Activated T-cell treated with anti-CD3 and anti-CD28 coated beads for 4 hours (primary cell): Measurements from ENCODE around the gene SBF2.

Source experiments
- DNase-seq: peaks from one replicate; pipeline ENCODE4 v3.0.0-alpha.2; 2020

SBF2 gene

DNA sequence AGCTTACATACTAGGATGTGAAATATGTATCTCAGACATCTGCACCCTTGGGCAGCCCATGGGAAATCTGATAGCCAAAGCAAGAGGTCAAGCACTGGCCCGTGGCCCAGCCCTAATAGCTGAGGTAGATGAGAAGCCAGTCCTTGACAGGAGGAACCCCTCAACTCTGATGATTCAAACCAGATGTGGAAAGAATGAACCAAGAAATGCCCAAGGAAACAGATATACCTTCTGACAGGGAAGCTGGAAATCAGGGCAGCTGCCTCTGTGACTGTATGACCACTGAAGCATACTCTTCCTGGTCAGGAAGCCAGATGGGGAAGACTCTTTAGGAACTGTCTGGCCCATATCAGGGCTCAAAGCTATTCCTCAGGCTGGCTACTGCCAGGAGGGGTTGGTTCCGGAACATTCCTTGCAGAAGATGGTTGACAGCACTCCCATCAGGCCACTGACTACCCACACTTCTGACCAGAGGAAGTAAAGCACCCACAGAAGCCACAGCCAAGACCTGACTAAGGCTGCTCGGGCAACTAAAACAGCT, 506.0 kb downstream of the SBF2 start:
- no peak for DNase-seq

- no peak for DNase-seq
Measured at GRCh38 chr11:9787260-9787659, 506.8 kb downstream of the SBF2 start.

DNA sequence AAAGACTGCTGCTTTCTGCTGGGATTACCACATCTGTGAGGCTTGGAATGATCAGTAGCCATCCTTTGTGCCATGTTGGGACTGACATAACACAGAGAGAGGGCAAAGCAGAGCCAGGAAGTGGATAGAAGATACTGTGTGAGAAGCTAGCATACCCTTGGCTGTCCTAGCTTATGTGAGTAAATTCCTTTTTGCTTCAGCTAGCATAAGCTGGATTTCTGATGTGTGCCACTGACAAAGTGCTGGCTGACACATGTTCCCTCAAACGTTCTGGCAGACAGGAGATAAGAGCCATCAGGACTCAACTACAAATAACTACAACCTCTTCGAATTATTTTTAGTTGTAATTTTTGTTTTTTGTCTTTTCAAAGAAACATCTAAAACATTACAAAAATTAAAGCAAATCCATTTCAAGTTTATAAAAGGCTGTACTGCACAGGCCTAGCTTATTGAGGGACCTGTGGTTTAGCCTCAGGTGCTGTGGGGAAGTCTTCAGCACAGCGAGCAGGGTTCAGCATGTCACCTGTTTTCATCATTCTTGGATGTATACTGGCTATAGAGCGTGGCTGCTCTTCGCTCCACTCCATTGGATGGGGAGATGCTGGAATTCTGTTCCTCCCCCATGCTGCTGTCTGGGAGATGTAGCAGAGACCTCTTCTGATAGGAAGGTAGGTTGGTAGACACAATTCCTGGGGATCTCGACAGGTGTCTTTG, 509.3 kb downstream of the SBF2 start:
- DNase-seq, result no peak

DNA sequence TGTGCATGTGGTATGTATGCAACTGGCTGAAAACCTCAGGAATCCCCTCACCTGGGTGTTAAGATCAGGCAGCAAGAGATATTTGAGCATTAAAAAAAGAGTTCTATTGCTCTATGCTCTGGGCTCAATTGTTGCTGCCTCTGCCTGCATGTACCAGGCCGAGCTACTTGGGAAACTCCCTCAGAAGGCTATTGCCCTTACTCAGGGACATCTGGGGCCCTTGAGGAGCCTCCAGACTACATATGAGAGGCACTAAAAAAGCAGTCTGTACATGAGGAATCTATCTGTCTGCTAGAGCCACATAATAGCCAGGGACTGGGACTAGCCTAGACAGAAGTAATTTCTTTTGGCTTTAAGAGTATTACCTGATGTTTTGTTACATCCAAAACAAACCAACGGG, 510.0 kb downstream of the SBF2 start:
- no peak for DNase-seq

GRCh38 chr11:9780929-9781328, 513.1 kb downstream of the SBF2 start:
- no peak for DNase-seq

DNA sequence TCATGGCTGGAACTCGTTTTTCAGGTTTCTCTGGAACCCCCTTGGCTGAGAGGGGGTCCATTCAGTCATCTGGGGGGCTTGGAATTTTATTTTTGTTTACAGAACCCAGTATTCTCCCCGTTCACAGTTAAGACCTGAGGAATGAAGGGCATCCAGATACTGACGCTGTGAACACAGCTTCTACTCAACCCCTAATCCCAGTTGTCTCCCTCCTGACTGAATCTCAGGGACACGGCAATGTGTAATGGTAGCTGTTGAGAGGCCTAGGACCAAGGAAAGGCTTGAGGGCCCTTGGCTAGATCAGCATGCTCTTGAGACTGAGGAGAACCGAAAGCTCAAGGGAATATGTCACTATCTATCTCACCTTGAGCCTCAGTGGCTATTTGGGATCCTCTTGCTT, 516.5 kb downstream of the SBF2 start:
- no peak for DNase-seq

- DNase-seq, result no peak
Measured at GRCh38 chr11:9777066-9777465, 517.0 kb downstream of the SBF2 start.

GRCh38 chr11:9776203-9776602, 517.8 kb downstream of the SBF2 start:
- no peak for DNase-seq

- DNase-seq, result no peak
Measured at GRCh38 chr11:9775398-9775779, 518.6 kb downstream of the SBF2 start.

DNA sequence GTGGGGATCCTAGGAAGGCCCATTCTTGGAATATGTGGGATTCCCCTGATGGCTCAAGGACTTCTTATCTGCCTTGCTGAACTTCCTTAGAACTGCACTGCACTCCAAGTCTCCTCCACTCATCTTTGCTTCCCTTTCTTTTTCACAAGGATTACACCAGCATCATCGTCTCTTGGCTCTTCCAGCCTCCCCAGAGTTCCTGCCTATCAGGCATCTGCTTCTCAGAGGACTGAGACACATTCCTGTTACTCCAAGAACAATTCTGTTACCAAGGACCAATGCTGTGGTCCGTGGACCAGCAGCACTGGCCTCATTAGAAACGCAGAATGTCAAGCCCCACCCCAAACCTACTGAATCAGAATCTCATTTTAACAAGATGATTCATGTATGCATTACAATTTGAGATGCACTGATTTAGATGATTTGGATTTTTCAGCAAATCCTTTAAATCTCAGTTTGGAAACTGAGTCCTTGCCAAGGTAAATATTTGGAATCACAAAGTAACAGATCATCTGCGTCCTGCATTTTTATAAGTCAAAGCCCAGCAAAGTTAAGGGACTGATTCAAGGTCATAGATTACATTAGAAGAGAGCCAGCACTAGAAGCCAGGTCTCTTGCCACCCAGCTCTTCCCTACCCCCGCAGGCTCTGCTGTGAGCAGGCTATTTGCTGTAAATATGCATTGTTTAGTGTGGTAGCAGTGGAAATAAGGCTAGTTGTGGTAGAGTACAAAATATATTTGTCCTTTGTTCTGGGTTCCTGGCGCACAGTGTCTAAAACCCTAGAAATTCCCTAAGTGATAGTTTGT, 519.2 kb downstream of the SBF2 start:
- no peak for DNase-seq

DNA sequence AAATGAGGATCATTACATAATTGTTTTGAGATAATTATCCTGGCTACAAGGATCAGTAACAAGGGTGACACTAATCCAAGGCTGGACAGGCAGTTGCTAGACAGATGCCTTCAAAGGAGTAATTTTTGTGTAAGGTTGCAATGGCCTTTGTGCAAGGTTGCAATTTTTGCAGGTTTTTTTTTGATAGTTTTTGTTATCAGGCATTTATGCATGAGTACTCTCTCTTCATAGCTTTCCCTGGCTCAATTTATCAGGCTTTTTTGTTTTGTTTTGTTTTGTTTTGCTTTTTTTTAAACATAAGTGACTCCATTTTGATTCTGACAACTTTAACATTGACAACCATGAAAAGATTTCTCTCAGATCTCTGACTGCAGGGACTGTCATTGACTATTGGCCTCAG, 519.9 kb downstream of the SBF2 start:
- DNase-seq, result no peak

GRCh38 chr11:9773524-9773923, 520.5 kb downstream of the SBF2 start:
- DNase-seq, result no peak

GRCh38 chr11:9772218-9772617, 521.8 kb downstream of the SBF2 start:
- DNase-seq, result no peak

DNA sequence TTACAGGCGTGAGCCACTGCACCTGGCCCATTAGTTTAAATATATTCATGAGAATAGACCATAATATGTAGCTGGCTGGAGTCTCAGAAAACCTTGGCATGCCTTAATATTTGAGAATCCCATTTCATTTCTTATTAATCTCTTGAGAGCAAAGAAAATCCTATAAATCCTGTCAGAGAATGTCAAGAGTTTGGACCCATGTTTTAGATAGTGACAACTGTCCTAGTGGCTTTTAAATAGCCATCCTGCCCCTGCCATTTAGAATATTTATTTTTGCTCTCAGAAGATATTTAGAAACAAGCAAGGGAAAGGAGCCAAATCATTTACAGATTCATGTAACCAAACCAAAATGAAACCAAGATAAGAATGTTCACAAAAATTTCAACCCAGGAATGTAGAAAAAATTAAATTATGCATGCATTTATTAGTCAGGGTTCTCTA, 522.9 kb downstream of the SBF2 start:
- DNase-seq, result no peak

- no peak for DNase-seq
Measured at GRCh38 chr11:9769621-9770020, 524.4 kb downstream of the SBF2 start.

DNA sequence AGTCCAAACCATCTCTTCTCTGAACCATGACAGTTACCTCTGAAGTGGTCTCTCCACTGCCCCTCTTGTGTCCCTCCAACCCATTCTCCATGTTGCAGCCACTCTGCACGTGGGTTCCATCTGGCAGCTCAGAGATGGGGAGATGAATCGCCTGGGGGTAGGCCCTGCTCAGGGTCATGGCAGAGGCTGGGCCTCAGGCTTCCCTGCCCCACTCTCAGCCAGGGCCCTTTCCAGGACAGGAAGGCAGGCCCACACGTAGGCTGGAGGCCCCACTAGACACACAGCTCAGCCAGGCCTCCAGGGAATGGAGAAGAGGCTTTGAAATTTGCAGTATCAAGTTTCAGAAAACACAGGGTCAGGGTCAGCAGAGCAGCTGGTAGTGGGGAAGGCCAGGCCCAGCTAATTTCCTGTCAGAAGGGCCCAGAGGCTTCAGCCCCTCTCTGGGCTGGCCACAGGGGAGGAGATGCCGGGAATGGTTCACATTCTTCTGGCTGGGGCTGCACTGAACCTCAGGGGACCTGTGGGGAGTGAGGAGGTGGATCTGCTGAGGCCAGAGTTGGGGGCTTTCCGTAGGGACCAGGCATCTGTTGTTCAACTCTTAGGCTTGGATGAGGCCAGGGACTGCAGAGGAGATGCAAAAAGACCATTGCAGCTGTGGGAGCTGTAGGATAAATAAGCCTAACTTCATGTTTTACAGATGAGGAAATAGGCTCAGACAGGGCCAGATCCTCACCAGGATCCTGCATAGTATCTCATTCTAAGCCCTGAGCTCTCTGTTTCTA, 528.5 kb downstream of the SBF2 start:
- no peak for DNase-seq

DNA sequence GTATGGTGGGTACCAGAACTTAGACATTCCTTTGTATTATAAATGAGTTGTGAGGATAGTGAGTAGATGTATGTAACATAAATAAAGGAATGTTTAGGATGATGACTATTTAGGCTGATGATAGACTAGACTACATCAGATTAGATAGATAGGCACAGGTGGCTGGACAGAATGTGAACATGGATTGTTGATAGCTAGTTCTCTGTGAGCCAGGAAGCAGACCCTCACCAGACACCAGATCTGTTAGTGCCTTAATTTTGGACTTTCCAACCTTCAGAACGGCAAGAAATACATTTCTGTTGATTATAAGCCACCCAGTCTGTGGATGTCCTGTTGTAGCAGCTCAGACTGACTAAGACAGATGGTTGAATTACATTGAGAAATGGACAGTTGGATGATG, 530.7 kb downstream of the SBF2 start:
- no peak for DNase-seq

DNA sequence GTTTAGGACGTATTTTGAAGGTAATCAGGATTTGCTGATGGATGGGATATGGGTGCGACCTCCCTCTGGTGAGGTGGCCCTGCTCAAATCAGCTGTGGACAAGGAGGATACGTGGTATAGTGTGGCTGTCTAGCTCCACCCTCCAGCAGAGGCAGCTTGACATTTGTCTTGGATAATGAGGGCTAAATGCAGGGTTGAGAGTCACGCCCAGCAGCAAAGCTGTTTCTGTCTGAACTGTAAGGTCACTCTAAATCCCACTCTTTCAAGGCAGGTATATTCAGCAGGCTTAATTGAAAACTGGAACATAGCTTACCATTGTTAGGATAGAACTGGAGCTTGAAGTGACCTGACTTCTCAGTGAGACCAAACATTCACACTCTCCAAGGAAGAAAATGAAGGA, 531.5 kb downstream of the SBF2 start:
- DNase-seq, result no peak

DNA sequence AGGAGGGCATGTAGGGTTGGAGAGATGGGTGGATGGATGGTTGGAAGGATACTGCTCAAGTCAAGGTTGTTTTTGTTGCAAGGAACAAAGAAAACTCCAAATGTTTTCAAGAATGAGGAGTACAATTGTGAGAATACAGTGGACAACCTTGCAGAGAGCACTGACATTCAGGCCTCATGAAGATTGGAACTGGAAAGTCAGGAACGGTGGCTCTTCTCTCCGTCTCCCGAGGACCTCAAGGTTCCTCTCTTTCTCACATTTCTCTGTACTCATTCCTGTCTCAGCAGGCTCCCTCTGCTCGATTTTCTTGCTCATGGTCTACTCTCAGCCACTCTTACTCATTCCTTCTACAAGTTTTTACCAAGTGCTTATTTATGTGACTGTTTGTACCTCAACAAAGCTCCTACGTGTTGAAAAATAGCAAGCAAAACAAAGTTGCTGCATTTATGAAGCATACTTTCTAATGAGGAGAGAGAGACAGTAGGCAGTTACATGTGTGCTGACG, 532.5 kb downstream of the SBF2 start:
- DNase-seq, result no peak

- DNase-seq, result no peak
Measured at GRCh38 chr11:9760193-9760575, 533.8 kb downstream of the SBF2 start.

DNA sequence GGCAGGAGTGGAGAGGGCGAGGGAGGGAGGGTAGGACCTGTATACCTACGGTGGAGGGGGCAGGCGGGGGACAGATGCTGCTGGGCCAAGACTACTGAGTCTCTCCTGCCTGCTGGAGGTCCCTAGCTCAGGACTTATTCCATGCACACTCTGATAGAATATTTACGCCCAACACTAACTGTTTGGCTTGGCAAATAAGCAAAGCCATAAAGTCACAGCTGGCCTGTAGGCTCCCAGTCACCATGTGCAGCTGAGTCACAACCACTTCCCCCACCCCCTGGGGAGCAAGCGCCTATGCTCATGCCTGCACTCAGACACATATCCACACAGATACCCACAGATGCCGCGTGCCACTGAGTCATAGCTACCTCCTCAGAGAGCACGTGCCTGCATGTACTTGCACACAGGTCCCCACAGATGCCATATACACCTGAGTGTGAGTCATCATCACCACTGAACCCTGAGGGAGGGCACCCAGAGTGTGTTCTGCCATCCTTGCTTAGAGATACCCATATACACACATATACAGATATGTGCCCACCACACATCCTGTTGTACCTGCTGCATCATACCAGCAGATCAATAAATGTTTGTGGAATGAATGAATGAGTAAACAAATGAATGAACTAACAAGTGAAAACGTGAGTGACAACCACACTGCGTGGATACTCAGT, 534.4 kb downstream of the SBF2 start:
- peak; percentile 87 for DNase-seq

GRCh38 chr11:9758637-9759518, 535.1 kb downstream of the SBF2 start:
- peak; percentile 39 for DNase-seq
